ENCODE measurements around the gene KAT7.
A peak's percentile ranks its signal among the peaks of the same experiment; 100 is the strongest.

Gene KAT7

DNA sequence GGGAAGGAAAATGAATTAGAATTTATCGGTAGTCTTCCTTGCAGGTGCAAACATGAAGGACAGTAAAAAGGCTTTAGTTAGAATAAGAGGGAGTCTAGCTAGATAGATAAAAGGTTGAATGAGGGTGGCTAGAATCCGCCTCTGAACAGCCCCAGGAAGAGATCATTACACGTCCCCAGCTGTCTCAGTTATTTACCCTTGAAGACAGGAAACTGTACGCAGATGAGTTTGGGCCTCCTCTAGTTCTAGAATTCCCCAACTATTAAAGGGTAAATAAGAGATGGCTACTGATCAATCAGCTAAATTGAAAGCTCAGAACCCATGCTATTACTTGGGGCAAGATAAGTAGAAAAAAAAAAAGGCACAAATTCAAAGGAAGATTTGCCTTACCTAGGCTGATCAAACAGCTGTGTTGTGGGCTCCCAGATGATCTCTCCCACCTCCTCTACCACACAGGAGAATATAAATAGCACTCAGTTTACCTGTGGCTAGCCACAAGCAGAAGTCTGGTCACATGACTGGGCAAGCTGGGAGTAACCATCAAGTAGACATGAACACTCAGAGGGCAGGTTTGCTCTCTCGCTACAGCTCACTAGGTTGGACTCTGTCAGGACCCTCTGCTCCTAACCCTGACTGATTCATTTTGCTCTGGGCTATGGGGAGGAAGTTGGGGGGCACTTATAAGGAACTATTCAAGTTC lies 41.5 kb upstream of the KAT7 start:
- TF ChIP-seq, protein P1, sequence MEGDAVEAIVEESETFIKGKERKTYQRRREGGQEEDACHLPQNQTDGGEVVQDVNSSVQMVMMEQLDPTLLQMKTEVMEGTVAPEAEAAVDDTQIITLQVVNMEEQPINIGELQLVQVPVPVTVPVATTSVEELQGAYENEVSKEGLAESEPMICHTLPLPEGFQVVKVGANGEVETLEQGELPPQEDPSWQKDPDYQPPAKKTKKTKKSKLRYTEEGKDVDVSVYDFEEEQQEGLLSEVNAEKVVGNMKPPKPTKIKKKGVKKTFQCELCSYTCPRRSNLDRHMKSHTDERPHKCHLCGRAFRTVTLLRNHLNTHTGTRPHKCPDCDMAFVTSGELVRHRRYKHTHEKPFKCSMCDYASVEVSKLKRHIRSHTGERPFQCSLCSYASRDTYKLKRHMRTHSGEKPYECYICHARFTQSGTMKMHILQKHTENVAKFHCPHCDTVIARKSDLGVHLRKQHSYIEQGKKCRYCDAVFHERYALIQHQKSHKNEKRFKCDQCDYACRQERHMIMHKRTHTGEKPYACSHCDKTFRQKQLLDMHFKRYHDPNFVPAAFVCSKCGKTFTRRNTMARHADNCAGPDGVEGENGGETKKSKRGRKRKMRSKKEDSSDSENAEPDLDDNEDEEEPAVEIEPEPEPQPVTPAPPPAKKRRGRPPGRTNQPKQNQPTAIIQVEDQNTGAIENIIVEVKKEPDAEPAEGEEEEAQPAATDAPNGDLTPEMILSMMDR (conservative IDR thresholded peaks at IDR 0.05; ENCODE audit: low read length): no peak
- no peak overlapping the region for H3K4me3 ChIP-seq (ENCODE audit: low read length)
- DNase-seq (ENCODE audit: low read depth): no peak

DNA sequence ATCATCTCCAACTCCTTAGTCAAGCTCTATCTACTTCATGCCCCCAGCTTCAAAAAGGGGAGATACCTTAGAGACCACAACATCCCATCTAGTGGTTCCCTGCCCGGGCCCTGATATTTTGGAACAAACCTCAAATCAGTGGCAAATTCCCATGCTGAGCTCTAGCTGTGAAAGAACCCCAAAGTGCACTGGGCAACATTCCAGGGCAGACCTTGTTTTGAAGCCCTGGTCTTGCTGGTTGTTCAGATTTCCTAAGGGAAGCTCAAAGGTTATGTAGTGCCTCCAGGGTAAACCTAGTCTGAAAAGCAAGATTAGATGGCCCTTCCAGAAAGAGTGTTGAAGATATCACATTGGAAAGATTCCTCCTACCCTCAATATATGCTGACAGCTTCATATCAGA lies 40.8 kb upstream of the KAT7 start:
- no peak overlapping the region for H3K4me3 ChIP-seq (ENCODE audit: low read length)
- no peak for DNase-seq (ENCODE audit: low read depth)
- TF ChIP-seq, protein P1 (conservative IDR thresholded peaks at IDR 0.05; ENCODE audit: low read length): no peak

DNA sequence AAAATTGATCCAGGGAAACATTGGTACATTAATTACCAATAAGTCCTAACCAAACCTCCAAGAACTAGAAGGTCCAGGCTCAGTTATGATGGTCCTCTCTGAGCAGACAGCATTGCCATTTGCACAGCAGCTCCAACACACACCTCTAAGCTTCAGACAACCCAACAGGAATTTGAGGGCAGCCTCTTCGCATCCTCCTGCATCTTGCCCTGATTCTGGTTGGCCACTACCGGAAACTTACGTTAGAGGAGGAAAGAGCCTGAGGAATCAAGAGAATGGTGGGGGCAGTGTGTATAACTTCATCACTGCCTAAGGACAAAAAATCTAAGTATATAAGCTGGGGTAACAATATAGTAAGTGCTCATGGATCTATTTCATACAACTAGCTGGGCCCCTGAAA lies 40.3 kb upstream of the KAT7 start:
- H3K4me3 ChIP-seq (ENCODE audit: low read length): no peak overlapping the region

DNA sequence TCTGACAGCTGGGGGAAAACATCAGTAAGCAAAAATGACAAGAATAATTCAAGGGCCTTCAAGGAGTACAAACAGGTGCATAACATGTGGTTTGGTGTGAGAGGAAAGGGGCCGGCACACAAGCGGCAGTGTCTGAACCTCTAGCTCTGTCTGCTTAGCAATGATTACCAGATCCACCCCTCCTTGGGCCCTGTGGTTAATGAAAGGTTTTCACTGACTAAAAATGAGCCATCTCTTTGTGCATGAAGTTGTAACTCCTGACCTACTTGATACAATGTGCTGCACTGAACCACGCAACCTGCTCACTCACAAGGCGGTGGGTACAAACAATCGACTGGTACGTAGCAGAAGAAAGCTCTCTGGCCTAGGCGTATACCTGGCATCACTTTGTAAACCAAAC lies 39.7 kb upstream of the KAT7 start:
- DNase-seq (ENCODE audit: low read depth): no peak
- TF ChIP-seq, protein P1 (conservative IDR thresholded peaks at IDR 0.05; ENCODE audit: low read length): no peak
- no peak overlapping the region for H3K4me3 ChIP-seq (ENCODE audit: low read length)

More for the DNA sequence above, 40.3 kb upstream of the KAT7 start:
- DNase-seq (ENCODE audit: low read depth): no peak
- TF ChIP-seq, protein P1 (conservative IDR thresholded peaks at IDR 0.05; ENCODE audit: low read length): no peak

DNA sequence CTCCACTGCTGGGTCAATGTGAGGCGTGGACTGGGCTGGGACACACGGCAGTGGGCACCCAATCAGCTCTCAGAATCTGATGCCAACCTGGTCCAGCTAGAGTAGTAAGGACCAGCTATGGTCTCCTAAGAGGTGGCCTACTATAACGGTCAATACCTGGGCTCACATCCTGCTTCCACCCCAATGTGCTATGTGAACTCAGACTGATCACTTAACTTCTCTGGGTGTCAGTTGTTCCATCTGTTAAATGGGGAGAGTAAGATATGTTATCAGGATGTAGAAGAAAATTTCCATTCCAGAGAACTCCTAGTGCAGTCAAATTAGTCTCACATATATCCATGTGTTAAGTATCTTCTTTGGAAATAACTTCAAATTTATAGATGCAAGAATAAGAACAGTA lies 38.8 kb upstream of the KAT7 start:
- TF ChIP-seq, protein P1 (conservative IDR thresholded peaks at IDR 0.05; ENCODE audit: low read length): no peak
- no peak overlapping the region for H3K4me3 ChIP-seq (ENCODE audit: low read length)
- DNase-seq (ENCODE audit: low read depth): no peak

DNA sequence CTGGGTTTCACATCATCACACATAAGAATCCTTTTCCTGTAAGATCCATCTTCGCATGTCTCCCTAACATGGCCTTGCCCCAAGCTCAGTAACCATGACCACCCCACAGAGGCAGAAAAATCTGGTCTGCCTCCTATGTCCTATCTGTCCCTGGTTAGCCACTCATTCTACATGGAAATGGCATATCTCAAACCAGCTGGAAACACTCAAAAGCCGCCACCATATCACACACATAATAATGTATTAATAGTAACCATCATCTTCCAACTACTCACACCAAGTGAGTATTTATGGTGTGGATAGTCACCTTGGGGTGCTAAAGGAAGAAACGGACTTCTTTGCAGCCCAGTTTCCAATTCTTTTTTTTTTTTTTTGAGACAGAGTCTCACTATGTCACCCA lies 36.0 kb upstream of the KAT7 start:
- TF ChIP-seq, protein P1 (conservative IDR thresholded peaks at IDR 0.05; ENCODE audit: low read length): no peak
- DNase-seq (ENCODE audit: low read depth): no peak
- no peak overlapping the region for H3K4me3 ChIP-seq (ENCODE audit: low read length)

DNA sequence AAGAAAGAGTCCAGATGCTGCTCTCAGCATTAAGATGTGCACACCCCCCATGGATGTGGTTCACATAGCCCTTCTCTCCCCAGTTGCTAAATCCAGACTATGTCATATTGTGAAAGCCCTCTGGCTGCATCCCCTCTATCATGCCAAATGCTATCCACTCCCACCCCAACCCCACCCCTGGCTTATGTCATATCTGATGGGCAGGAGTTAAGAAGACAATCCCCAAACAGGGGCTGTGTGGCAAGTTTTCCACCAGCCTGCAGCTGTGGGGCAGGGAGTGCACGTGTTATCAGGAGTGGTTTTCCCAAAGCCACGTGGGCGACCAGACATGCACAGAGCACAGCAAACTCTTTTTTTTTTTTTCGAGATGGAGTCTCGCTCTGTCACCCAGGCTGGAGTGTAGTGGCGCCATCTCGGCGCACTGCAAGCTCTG lies 34.5 kb upstream of the KAT7 start:
- H3K4me3 ChIP-seq (ENCODE audit: low read length): no peak overlapping the region
- TF ChIP-seq, protein P1 (conservative IDR thresholded peaks at IDR 0.05; ENCODE audit: low read length): no peak
- peak; percentile 60 for DNase-seq (ENCODE audit: low read depth)
